ENCODE measurements around the gene USP6. TPM values are rescaled to one million over a fixed set of nuclear protein-coding genes. Genes with fewer than 3 reads are reported as not detected.
"Not testable (repeated sequence)": the region's sequence is repeated elsewhere in the genome, so short reads cannot be mapped to it uniquely, and the experiment has no call there.

Gene USP6
- total and polyA plus RNA-seq, 2 experiments from 2014 or later = 0.07 to 0.11 TPM

DNA sequence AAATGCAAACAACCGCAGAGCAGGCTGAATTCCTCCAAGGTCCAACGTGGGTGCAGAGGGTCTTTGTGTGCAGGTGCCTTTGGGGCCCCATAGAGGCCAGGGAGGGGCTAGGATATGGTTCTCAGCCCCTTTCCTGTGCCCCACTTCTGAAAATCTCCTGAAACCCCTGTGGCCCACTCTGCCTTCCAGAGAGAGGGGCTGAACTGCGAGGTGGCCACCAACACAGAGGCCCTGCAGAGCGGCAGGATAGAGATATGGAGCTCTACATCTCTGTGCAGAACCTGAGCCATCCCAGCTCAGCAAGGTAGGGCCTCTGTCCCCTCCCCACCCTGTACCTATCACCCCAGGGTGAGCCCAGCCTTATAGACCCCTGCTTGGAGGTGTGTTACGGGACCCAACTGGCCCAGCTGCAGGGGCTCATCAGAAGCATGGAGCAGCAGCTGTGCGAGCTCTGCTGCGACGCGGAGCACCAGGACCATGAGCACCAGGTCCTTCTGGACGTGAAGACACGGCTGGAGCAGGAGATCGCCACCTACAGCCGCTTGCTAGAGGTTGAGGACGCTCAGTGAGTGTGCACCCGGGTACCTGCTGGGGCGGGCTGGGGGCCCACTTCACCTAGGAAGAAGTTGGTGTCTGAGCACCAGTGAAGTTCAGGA, 5.5 kb downstream of the USP6 start:
- Histone ChIP-seq H2AFZ (no peak overlapping the region), H3K79me2 (no peaks in the 10 kb centered on the region), H3K9me3 (ENCODE audit: low read depth) (no peaks in the 10 kb centered on the region), H3K9me2 (replicated peaks; ENCODE audit: insufficient read depth) (no peaks in the 10 kb centered on the region), H3K4me2 (no peak overlapping the region), H3K4me3 (no peak overlapping the region), H3K27ac (no peak overlapping the region), H3K27me3 (no peaks in the 10 kb centered on the region), H3K36me3 (replicated peaks; ENCODE audit: insufficient read depth, low read depth) (no peaks in the 10 kb centered on the region), H3K4me1 (ENCODE audit: insufficient read depth) (peaks cover 7% of the 10 kb centered on the region), H4K20me1 (ENCODE audit: insufficient read depth, poor library complexity, severe bottlenecking) (no peaks in the 10 kb centered on the region)
- DNase-seq (ENCODE audit: low spot score) = no peak
- 94% methylated on average over 15 of the region's 16 CpGs for WGBS (ENCODE audit: low lambda C conversion rate, missing lambda C conversion rate)
- TF ChIP-seq, protein P1, sequence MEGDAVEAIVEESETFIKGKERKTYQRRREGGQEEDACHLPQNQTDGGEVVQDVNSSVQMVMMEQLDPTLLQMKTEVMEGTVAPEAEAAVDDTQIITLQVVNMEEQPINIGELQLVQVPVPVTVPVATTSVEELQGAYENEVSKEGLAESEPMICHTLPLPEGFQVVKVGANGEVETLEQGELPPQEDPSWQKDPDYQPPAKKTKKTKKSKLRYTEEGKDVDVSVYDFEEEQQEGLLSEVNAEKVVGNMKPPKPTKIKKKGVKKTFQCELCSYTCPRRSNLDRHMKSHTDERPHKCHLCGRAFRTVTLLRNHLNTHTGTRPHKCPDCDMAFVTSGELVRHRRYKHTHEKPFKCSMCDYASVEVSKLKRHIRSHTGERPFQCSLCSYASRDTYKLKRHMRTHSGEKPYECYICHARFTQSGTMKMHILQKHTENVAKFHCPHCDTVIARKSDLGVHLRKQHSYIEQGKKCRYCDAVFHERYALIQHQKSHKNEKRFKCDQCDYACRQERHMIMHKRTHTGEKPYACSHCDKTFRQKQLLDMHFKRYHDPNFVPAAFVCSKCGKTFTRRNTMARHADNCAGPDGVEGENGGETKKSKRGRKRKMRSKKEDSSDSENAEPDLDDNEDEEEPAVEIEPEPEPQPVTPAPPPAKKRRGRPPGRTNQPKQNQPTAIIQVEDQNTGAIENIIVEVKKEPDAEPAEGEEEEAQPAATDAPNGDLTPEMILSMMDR (IDR thresholded peaks at IDR 0.05; ENCODE audit: poor library complexity) = no peak
- no peak for TF ChIP-seq EZH2phosphoT487 (IDR thresholded peaks at IDR 0.05; ENCODE audit: low read depth, severe bottlenecking, unreplicated experiment)
- TF ChIP-seq EZH2 (IDR thresholded peaks at IDR 0.05; ENCODE audit: borderline replicate concordance) = no peak

DNA sequence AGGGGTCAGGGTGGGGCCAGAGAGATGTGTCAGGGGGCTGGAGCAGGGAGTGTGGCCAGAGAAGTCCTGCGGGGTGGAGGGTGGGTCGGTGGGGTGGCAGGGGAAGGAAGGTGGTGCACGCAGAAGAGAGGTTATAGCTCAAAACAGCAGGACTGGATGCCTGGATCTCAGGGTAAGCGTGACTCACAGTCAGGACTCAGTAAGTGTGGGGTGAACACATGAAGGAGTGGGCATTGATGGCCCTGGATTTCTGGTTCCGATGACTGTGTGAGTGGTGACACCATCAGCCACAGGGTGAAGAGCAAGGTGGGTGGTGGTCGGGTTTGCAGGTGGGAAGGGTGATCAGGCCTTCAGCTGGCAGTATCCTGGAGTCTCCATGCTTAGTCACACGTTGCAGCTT, 6.2 kb downstream of the USP6 start:
- Histone ChIP-seq H3K27ac (peak overlapping the region; percentile 71), H2AFZ (peak overlapping the region; percentile 98), H3K4me2 (peak overlapping the region; percentile 98), H3K4me3 (peak overlapping the region; percentile 72)
- DNase-seq (ENCODE audit: low spot score); H3K9me2 ChIP-seq (replicated peaks; ENCODE audit: insufficient read depth); H4K20me1 ChIP-seq (ENCODE audit: insufficient read depth, poor library complexity, severe bottlenecking); H3K36me3 ChIP-seq (replicated peaks; ENCODE audit: insufficient read depth, low read depth); H3K27me3 ChIP-seq; H3K4me1 ChIP-seq (ENCODE audit: insufficient read depth); H3K9me3 ChIP-seq (ENCODE audit: low read depth); H3K79me2 ChIP-seq: not testable (repeated sequence)
- WGBS (ENCODE audit: low lambda C conversion rate, missing lambda C conversion rate) = 81% methylated on average over 7 of the region's 7 CpGs

DNA sequence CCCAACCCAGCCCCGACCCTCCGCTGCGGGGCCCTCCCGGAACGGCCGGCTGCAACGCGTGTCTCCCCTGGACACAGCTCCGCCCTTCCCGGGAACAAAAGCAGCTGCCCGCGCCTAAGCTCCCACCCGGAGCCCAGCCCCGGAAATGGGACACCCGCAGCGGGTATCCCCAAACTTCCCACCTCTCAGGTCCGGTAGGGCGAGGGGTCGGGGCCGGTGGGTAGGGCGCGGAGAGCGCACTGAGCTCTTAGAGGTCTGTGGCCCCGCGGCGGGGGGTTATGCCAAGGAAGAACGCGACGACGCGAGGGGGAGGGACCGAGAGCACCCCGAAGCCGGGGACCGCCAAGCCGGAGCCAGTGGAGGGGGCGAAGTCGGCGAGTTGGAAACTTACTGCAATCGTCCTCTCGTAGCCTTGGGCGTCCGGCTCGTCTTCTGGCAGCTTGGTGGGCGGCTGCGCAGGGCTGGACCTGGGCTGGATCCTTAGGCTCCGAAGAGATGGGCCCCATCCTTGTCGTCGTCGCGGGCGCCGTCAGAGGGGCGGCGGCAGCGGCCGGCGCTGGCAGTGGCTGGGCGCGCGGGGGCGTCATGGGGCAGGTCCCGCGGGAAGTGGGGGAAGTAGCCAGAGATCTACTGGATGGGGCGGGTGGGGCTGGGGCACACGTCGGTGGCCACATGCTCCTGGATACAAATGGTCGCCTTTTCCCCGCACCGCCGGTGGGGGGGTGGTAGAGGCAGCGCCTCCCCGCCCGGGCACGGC, 6.9 kb downstream of the USP6 start:
- peak; percentile 67 for DNase-seq (ENCODE audit: low spot score)
- H3K9me2 ChIP-seq (replicated peaks; ENCODE audit: insufficient read depth) = no peaks in the 10 kb centered on the region
- peaks cover 7% of the 10 kb centered on the region for H3K4me1 ChIP-seq (ENCODE audit: insufficient read depth)
- peak overlapping the region; percentile 98 for H2AFZ ChIP-seq
- peak overlapping the region; percentile 72 for H3K4me3 ChIP-seq
- 2% methylated on average over 35 of the region's 75 CpGs for WGBS (ENCODE audit: low lambda C conversion rate, missing lambda C conversion rate)
- no peaks in the 10 kb centered on the region for H4K20me1 ChIP-seq (ENCODE audit: insufficient read depth, poor library complexity, severe bottlenecking)
- H3K9me3 ChIP-seq (ENCODE audit: low read depth) = no peaks in the 10 kb centered on the region
- H3K4me2 ChIP-seq = peak overlapping the region; percentile 98
- peak overlapping the region; percentile 71 for H3K27ac ChIP-seq
- H3K36me3 ChIP-seq (replicated peaks; ENCODE audit: insufficient read depth, low read depth) = no peaks in the 10 kb centered on the region
- H3K27me3 ChIP-seq = no peaks in the 10 kb centered on the region
- H3K79me2 ChIP-seq = no peaks in the 10 kb centered on the region
- TF ChIP-seq, protein P1 (IDR thresholded peaks at IDR 0.05; ENCODE audit: poor library complexity) = peak; percentile 18
- TF ChIP-seq EZH2phosphoT487 (IDR thresholded peaks at IDR 0.05; ENCODE audit: low read depth, severe bottlenecking, unreplicated experiment) = no peak
- no peak for TF ChIP-seq EZH2 (IDR thresholded peaks at IDR 0.05; ENCODE audit: borderline replicate concordance)

Measured in hepatocyte (in vitro differentiated cells).